CD4-positive, alpha-beta T cell treated with Interleukin-4 for 4 hours (primary cell): ENCODE data around the gene ARHGEF9.
"Not testable (repeated sequence)": the region's sequence is repeated elsewhere in the genome, so short reads cannot be mapped to it uniquely, and the experiment has no call there.

Source experiments
- DNase-seq: peaks from one replicate; pipeline ENCODE4 v3.0.0-alpha.2; 2020

ARHGEF9 gene

DNA sequence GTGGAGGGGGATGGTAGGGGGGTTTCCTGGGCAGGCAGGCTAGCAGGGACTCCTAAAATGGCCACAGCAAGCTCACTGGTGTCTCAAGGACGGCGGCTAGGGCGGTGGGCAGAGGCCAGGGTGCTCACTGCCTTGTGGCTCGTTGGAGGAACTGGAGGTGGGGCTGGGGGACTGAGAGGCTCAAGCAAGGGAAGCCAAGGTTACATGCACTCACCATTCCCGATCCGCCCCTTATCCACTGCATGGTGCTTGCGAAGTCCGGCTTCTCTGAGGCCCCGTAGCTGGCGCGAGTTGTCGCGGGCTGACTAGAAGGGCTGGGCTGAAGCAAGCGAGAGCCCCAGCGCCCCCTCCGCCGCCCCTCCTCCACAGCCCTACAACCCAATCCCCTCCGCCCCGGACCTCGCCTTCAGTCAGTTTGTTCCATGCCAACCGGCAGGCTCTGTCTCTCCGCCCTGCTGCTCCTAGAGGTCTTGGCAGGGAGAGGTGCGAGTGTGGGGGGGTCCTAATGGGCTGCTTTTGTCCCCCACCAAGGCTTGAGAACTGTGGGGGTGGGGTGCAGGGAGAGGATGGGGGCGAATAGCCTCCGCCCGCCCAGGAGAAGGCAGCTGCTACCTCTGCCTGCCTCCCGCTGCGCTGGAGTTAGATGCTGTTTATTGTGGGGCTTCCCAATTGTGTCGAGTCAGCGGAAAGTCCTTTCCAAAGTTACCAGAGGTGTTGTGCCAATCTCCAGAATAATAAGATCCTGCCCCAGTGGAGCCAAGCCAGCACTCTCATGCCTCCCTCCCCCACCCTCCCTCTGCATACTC lies at the start of gene ARHGEF9:
ARHGEF9 (minus strand) TSS at position 313 of the 806 bp plus-strand sequence; CDS start at position 244, 69 bp downstream.
- DNase-seq = no peak

GRCh38 chrX:63825446-63825845 lies 40.4 kb upstream of the ARHGEF9 start:
- not testable (repeated sequence) for DNase-seq

- DNase-seq = no peak
Measured at GRCh38 chrX:63818156-63818555, 33.1 kb upstream of the ARHGEF9 start.

DNA sequence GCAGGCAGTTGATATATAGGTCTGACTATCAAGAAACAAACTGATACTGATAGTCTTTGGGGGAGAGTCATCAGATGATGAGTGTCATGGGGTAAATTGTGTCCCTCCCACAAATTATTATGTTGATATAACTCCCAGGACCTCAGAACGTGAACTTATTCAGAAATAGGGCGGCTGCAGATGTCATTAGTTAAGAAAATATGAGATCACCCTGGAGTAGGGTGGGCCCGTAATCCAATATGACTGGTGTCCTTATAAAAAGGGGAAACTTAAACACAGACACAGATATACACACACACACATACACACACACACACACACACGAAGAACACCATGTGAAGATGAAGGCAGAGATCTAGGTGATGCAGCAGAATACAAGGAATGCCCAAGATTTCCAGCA lies 32.7 kb upstream of the ARHGEF9 start:
- no peak for DNase-seq

DNA sequence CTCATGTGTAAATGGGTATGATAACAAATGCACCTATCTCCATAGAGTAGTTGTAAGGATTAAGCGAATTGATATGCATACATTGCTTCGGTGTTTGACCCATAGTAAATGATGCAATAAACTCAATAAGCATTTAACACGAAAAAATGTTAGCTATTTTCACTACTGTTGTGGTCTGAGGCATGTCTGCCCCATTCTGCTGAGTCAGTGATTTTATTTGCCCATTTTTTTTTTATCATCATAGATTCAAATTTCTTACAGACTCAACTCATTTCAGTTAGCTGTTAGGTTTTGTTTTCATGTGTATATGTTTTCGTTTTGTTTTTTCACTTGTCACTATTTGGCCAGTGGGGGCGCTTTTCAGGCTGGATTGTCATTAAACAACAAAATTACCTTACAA lies 27.8 kb upstream of the ARHGEF9 start:
- DNase-seq = no peak

- no peak for DNase-seq
Measured at GRCh38 chrX:63810746-63811145, 25.7 kb upstream of the ARHGEF9 start.

GRCh38 chrX:63809173-63809572 lies 24.2 kb upstream of the ARHGEF9 start:
- DNase-seq = no peak

DNA sequence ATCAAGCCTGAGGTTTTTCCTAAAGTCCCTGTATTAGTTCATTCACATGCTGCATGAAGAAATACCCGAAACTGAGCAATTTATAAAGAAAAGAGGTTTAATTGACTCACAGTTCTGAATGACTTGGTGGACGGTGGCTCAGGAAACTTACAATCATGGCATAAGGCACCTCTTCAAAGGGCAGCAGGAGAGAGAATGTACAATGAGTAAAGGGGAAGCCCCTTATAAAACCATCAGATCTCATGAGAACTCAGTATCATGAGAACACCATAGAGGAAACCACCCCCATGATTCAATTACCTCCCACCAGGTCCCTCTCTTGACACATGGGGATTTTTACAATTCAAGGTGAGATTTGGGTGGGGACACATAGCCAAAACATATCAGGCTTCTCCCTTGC lies 10.4 kb upstream of the ARHGEF9 start:
- not testable (repeated sequence) for DNase-seq

- DNase-seq = no peak
Measured at GRCh38 chrX:63785708-63786040, 660 bp upstream of the ARHGEF9 start.

DNA sequence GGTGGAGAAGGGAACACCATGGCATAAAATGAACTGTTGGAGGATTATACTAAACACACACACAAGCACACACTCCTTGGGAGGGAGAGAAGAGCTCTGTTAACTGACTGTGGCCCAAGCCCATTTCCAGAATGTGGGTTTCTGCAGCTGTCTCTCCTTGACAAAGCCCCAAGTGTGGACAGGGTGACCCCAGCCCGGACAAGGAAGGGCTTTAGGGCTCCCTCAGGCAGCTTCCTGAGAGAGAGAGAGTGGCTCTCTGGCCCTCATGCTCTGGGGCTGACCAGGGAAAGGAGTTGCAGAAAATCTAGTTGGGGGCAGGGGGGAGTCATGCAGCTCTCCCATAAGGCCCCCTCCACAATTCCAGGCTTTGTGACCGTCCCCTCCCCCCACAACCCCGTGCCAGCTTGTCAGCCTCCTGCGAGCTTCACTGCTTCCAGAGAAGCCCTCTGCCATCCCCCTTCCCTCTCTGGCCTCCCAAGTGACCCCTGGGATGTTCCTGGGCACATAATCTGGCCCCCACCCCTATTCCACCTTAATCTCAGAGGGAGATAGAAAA lies 590 bp downstream of the ARHGEF9 start:
- no peak for DNase-seq

DNA sequence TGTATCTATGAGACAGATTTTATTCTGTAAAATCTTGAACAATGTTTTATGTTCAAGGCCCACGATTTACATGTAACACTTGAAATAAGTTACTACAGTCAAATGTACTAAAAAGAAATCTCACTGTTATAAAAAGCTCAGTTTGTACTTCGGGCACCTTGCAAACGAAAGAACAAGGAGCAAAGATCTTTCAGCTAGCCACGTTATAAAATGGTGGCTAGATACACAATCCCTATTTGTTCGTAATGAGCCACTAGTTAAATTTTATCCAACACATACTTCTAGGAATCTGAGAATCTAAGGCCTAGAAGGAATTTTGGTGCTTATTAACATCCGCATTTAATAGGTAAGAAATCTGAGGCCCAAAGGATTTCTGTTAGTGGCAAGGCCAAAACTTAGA lies 2.5 kb downstream of the ARHGEF9 start:
- DNase-seq = no peak

DNA sequence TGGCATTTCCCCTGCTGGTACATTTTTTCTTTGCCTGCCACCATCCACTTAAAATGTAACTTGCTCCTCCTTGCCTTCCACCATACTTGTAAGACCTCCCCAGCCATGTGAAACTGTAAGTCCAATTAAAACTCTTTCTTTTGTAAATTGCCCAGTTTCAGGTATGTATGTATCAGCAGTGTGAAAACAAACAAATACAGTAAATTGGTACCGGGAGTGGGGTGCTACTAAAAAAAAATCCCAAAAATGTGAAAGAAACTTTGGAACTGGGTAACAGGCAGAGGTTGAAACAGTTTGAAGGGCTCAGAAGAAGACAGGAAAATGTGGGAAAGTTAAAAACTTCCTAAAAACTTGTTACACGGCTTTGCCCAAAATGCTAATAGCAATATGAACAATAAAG lies 16.3 kb downstream of the ARHGEF9 start:
- DNase-seq = no peak

DNA sequence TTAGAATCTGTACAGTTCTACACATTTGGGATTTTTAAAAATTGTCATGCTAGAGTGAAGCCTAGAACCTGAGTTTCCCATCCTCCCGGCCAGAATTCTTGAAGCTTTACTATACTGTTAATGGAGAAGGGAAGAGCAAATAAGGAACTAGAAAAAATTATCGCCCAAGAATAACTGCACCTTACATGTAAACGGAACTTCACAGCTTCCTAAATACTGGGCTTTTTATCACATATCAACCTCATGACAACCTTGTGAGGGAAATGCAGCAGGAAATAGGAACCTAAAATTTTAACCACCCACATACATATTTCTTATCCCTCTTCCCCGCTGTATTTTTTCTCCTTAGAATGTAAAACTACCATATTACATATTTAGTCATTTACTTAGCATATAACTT lies 19.3 kb downstream of the ARHGEF9 start:
- no peak for DNase-seq

- DNase-seq = no peak
Measured at GRCh38 chrX:63764946-63765345, 20.1 kb downstream of the ARHGEF9 start.

GRCh38 chrX:63761639-63762038 lies 23.4 kb downstream of the ARHGEF9 start:
- DNase-seq = peak; percentile 23

DNA sequence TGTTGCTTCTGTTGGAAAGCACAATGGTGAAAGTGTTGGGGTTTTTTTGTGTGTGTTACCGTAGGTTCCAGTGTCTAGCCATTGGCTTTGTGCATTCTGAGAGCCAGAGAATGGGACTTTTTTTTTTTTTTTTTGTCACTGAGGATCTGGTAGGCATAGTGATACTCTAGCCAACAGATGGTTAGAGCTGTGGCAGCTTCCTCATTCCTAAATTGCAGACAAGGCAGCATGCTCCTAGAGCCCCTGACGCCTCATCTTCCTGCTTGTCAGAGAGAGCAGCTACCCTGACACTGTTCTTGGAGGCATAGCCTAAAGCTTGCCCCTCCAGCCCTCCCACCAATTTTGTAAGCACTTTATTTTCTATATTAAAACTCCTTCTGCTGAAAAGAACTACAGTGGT lies 27.0 kb downstream of the ARHGEF9 start:
- DNase-seq = no peak

DNA sequence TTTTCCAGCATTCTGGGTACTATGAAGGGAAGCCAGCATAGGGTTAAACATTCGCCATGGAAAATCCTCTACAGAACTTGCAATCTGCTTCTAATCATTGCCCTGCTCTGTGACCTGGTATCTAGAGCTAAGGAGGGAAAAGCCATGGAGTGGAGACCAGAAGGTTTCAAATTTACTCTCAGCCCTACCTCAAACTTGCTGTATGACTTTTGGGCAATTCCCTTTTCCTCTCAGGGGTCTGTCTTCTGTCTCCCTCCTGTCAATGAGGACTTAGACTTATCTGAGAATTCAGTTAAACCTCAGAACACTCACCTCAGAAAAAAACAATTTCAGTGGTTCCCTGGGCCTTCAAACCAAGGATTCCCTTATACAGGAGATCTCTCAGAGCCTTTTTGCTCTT lies 29.1 kb downstream of the ARHGEF9 start:
- DNase-seq = no peak

- DNase-seq = peak; percentile 91
Measured at GRCh38 chrX:63754860-63755579, 30.0 kb downstream of the ARHGEF9 start.

- peak; percentile 17 for DNase-seq
Measured at GRCh38 chrX:63754136-63754859, 30.7 kb downstream of the ARHGEF9 start.

DNA sequence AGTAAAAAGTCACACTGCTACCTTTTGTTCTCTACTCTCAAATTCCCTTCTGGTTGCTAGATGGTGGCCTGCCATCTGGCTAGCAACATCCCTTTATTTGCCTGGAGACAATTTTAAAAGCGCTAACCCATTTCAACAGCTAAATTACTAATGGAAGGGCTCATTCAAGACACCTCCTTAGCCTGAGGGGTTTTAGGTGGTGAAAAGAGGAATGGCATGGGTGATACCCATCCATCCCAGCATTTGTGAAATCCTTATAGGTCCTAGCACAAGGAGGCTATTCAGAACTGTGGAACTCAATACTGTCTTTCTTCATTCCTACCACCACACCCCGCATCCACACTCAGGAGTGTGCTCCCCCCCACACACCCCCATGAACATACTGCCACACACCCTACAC lies 33.5 kb downstream of the ARHGEF9 start:
- DNase-seq = no peak

DNA sequence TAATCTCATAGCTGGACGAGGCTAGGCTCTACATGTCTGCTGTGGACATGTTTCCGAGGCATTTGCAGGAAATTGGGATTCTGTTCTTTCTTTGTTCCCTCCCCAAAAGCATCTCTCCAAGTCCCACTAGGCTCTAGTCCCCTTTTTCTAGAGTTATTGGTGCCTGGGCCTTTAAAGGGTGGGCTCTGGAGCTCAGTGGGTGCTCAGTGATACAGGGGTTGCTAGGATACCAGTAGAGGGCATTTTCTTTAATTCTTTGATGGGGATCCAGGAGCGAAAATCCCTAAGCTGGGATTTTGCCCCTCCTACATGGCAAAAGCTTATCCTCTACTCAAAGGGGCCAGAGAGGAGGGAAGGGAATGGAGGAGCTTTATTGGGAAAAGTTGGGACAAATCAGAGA lies 34.2 kb downstream of the ARHGEF9 start:
- DNase-seq = no peak

GRCh38 chrX:63747331-63747730 lies 37.7 kb downstream of the ARHGEF9 start:
- no peak for DNase-seq

- no peak for DNase-seq
Measured at GRCh38 chrX:63746715-63747114, 38.3 kb downstream of the ARHGEF9 start.

- DNase-seq = peak; percentile 45
Measured at GRCh38 chrX:63746278-63746677, 38.7 kb downstream of the ARHGEF9 start.
